HG03103 (cell line): Measurements from ENCODE around the gene EPHA3.

Experiments
- ATAC-seq: cut with Tn5 transposase; IDR thresholded peaks from one replicate; pipeline ENCODE4 v1.9.1; 2021; ENCODE audit warnings: low read depth; ENCODE audit not compliant: unreplicated experiment

The EPHA3 gene

GRCh38 chr3:89223188-89223587 lies 115.8 kb downstream of the EPHA3 start:
- no peak for ATAC-seq

- ATAC-seq: no peak
These were observed 119.8 kb downstream of the EPHA3 start for GRCh38 chr3:89227218-89227617.

- ATAC-seq: no peak
These were observed 120.2 kb downstream of the EPHA3 start for GRCh38 chr3:89227634-89228033.

- no peak for ATAC-seq
These were observed 124.7 kb downstream of the EPHA3 start for GRCh38 chr3:89232155-89232554.

GRCh38 chr3:89234620-89235019 lies 127.2 kb downstream of the EPHA3 start:
- no peak for ATAC-seq

- ATAC-seq: no peak
These were observed 131.4 kb downstream of the EPHA3 start for GRCh38 chr3:89238846-89239245.

- ATAC-seq: no peak
These were observed 132.4 kb downstream of the EPHA3 start for GRCh38 chr3:89239774-89240173.

GRCh38 chr3:89245612-89246011 lies 138.2 kb downstream of the EPHA3 start:
- ATAC-seq: no peak

GRCh38 chr3:89246326-89246725 lies 138.9 kb downstream of the EPHA3 start:
- ATAC-seq: no peak

GRCh38 chr3:89250742-89251141 lies 143.3 kb downstream of the EPHA3 start:
- ATAC-seq: no peak

GRCh38 chr3:89252016-89252415 lies 144.6 kb downstream of the EPHA3 start:
- ATAC-seq: no peak

- no peak for ATAC-seq
These were observed 145.4 kb downstream of the EPHA3 start for GRCh38 chr3:89252860-89253259.

GRCh38 chr3:89256395-89256794 lies 149.0 kb downstream of the EPHA3 start:
- no peak for ATAC-seq

GRCh38 chr3:89256882-89257281 lies 149.5 kb downstream of the EPHA3 start:
- no peak for ATAC-seq

- no peak for ATAC-seq
These were observed 153.3 kb downstream of the EPHA3 start for GRCh38 chr3:89260721-89261120.

GRCh38 chr3:89261673-89262072 lies 154.3 kb downstream of the EPHA3 start:
- ATAC-seq: no peak

- ATAC-seq: no peak
These were observed 155.0 kb downstream of the EPHA3 start for GRCh38 chr3:89262309-89262929.

- no peak for ATAC-seq
These were observed 156.7 kb downstream of the EPHA3 start for GRCh38 chr3:89264037-89264560.

GRCh38 chr3:89266074-89266473 lies 158.7 kb downstream of the EPHA3 start:
- no peak for ATAC-seq

- no peak for ATAC-seq
These were observed 160.6 kb downstream of the EPHA3 start for GRCh38 chr3:89268059-89268458.

GRCh38 chr3:89270201-89270600 lies 162.8 kb downstream of the EPHA3 start:
- ATAC-seq: no peak

GRCh38 chr3:89275001-89275400 lies 167.6 kb downstream of the EPHA3 start:
- ATAC-seq: no peak

GRCh38 chr3:89276116-89276515 lies 168.7 kb downstream of the EPHA3 start:
- ATAC-seq: no peak
